Measurements from ENCODE around the gene SAYSD1. TPM values are rescaled to one million over a fixed set of nuclear protein-coding genes. Genes with fewer than 3 reads are reported as not detected.

The SAYSD1 gene
- total and polyA plus RNA-seq, 9 of the 15 experiments (the other 6 are each of a cell fraction or from before 2014, with no cell fraction given): 3.5 to 19.1 (median 12.4) TPM

DNA sequence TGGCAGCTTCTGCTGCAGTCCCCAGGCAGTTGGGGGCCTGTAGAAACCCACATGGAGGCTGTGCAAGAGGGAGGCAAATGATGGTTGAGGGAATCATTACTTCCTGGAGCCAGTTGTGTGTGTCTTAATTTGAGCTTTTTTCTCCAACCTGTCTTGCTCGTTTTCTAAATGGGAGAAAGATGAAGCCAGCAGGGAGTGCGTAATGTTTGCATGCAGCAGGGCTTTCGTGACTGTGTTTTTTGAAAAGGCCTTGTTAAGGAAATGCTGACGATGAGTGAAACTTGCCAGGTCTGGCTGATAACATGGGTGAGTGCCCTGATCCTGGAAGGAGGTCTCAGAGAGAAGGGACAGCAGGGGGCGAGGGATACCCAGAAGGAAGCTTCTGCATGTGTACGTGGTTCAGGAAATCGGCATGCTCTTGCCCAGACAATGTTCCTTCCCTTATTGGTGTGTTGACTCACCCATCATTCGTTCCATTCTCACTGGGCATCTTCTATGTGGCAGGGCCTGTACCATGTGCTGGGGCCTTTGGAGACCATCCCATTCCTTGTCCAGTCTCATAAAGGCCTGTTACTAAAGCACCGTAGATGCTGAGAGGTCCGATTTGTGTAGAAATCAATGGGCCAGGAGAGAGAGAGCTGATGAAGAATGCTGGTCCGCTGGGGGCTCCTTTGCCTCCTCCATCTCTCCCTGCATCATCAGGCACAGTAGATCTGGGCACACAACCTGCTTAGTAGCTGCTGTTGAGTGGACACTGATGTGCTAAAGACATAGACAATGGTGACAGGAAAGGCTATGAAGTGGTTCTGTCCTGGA is 39.0 kb downstream of the SAYSD1 start:
- intact Hi-C loops (cut with micrococcal nuclease) (no loop called here), in situ Hi-C loops (cut with MboI) (no loop called here)
- ATAC-seq (no peak), DNase-seq (ENCODE audit: extremely low read depth in 1 of 4, low spot score in 3 of 4) (no peak), FAIRE-seq (no peak)
- no TSS peak for BruUV-seq (replicated peaks)
- Histone ChIP-seq H3K36me3 (ENCODE audit: control insufficient read depth, insufficient read depth, low read length) (no peaks in the 10 kb centered on the region), H3K4me3 (no peak overlapping the region), H3K27ac (ENCODE audit: extremely low read depth, low read depth, low read length) (no peak overlapping the region), H3K9me3 (replicated peaks; ENCODE audit: control insufficient read depth, insufficient read depth, low read depth, low read length) (no peaks in the 10 kb centered on the region), H3K4me2 (ENCODE audit: insufficient read depth, low read length) (no peak overlapping the region), H3K9me1 (ENCODE audit: control insufficient read depth, insufficient read depth, low read length) (no peaks in the 10 kb centered on the region), H3K4me1 (replicated peaks in 1 of 2; ENCODE audit: control insufficient read depth in 2 of 2, insufficient read depth in 2 of 2, low read length in 2 of 2) (no peaks in the 10 kb centered on the region), H3K79me2 (ENCODE audit: control insufficient read depth, insufficient read depth, low read length) (no peaks in the 10 kb centered on the region), H3K9ac (ENCODE audit: insufficient read depth in 1 of 2, low read depth in 2 of 2, low read length in 2 of 2) (no peak overlapping the region), H3K27me3 (ENCODE audit: control insufficient read depth in 2 of 2, insufficient read depth in 2 of 2, low read length in 2 of 2) (peaks cover 24 to 74% of the 10 kb centered on the region in 2 experiments; a peak in 4 of 5 replicates), H4K20me1 (replicated peaks; ENCODE audit: control insufficient read depth, insufficient read depth, low read length) (peaks cover 4% of the 10 kb centered on the region; the same call in 1 of the 2 replicates), H2AFZ (ENCODE audit: low read depth, low read length) (no peak overlapping the region)
- ChIA-PET POLR2A (interaction anchor here (0.6 to 0.9 kb wide), 2 partner anchors 29 to 82 kb away, joined by 3 read pairs; no protein-coding TSS in a partner anchor), CTCF (ENCODE audit: low intra/inter-chr PET ratio) (no interaction called here)
- TF ChIP-seq HNRNPLL (IDR thresholded peaks at IDR 0.05; ENCODE audit: low read depth, low read length, poor library complexity, severe bottlenecking): no peak
- 0 out of 2 replicates have a peak, but pooled peaks have one; percentile 16 for TF ChIP-seq ZNF316 (IDR thresholded peaks at IDR 0.05)
- WGBS (ENCODE audit: insufficient coverage, low coverage, missing lambda C conversion rate): under 1% methylated on average over 11 of the region's 11 CpGs

DNA sequence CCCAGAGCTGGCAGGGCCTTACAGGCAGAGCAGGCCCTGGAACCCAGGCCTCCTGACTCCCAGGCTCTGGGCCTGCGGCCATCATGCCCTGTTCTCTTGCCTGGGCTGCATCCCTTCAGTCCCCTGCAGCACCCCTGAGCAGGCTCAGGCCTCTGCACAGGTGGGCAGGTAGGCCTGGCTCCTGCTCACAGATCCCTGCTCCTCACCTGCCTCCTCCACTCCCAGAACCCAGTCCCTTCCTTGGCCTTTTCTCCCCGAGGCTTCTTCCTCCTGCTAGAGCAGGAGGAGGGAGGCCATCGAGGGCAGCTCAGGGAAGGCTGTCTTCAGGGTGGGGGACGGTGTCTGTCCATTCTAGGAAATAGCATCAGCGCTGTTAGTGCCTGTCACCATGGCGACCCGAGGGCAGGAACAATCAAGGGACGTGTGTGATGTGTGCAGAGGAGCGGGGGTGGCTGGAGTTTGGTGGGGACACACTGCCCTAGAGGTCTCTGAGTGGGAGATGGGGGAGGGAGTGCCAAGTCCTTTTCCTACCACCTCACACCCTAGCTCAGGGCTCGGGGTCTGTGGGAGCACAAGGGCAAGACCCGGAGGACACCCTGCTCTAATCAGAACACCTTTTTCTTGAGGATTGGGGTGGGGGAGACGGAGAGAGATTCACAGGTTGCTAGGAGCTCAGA is 39.8 kb downstream of the SAYSD1 start:
- ChIA-PET POLR2A (interaction anchor here (0.6 to 1.0 kb wide), 5 partner anchors 11 to 83 kb away, joined by 3 to 4 read pairs (median 3); no protein-coding TSS in a partner anchor), CTCF (ENCODE audit: low intra/inter-chr PET ratio) (no interaction called here)
- Histone ChIP-seq H3K4me2 (ENCODE audit: insufficient read depth, low read length) (no peak overlapping the region), H3K4me1 (replicated peaks in 1 of 2; ENCODE audit: control insufficient read depth in 2 of 2, insufficient read depth in 2 of 2, low read length in 2 of 2) (no peaks in the 10 kb centered on the region), H3K9me3 (replicated peaks; ENCODE audit: control insufficient read depth, insufficient read depth, low read depth, low read length) (no peaks in the 10 kb centered on the region), H3K79me2 (ENCODE audit: control insufficient read depth, insufficient read depth, low read length) (no peaks in the 10 kb centered on the region), H3K27me3 (ENCODE audit: control insufficient read depth in 2 of 2, insufficient read depth in 2 of 2, low read length in 2 of 2) (peaks cover 24 to 74% of the 10 kb centered on the region in 2 experiments; a peak in 4 of 5 replicates), H4K20me1 (replicated peaks; ENCODE audit: control insufficient read depth, insufficient read depth, low read length) (peaks cover 4% of the 10 kb centered on the region; the same call in 1 of the 2 replicates), H3K9ac (ENCODE audit: insufficient read depth in 1 of 2, low read depth in 2 of 2, low read length in 2 of 2) (no peak overlapping the region), H3K27ac (ENCODE audit: extremely low read depth, low read depth, low read length) (no peak overlapping the region), H3K9me1 (ENCODE audit: control insufficient read depth, insufficient read depth, low read length) (no peaks in the 10 kb centered on the region), H3K36me3 (ENCODE audit: control insufficient read depth, insufficient read depth, low read length) (no peaks in the 10 kb centered on the region), H2AFZ (ENCODE audit: low read depth, low read length) (no peak overlapping the region), H3K4me3 (no peak overlapping the region)
- no TSS peak for BruUV-seq (replicated peaks)
- no peak for ATAC-seq
- intact Hi-C loops (cut with micrococcal nuclease) (no loop called here), in situ Hi-C loops (cut with MboI) (no loop called here)
- no peak for DNase-seq (ENCODE audit: extremely low read depth in 1 of 4, low spot score in 3 of 4)
- FAIRE-seq: no peak
- under 1% methylated on average over 12 of the region's 12 CpGs for WGBS (ENCODE audit: insufficient coverage, low coverage, missing lambda C conversion rate)
- TF ChIP-seq ZFPM2 (CRISPR knock-in tag; IDR thresholded peaks at IDR 0.05) (no peak), DNMT1 (IDR thresholded peaks at IDR 0.05) (no peak), CBX1 (IDR thresholded peaks at IDR 0.05; ENCODE audit: low read depth) (no peak)
- TF ChIP-seq, protein P1, sequence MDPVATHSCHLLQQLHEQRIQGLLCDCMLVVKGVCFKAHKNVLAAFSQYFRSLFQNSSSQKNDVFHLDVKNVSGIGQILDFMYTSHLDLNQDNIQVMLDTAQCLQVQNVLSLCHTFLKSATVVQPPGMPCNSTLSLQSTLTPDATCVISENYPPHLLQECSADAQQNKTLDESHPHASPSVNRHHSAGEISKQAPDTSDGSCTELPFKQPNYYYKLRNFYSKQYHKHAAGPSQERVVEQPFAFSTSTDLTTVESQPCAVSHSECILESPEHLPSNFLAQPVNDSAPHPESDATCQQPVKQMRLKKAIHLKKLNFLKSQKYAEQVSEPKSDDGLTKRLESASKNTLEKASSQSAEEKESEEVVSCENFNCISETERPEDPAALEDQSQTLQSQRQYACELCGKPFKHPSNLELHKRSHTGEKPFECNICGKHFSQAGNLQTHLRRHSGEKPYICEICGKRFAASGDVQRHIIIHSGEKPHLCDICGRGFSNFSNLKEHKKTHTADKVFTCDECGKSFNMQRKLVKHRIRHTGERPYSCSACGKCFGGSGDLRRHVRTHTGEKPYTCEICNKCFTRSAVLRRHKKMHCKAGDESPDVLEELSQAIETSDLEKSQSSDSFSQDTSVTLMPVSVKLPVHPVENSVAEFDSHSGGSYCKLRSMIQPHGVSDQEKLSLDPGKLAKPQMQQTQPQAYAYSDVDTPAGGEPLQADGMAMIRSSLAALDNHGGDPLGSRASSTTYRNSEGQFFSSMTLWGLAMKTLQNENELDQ (CRISPR knock-in tag; IDR thresholded peaks at IDR 0.05; ENCODE audit: borderline replicate concordance): no peak
- TF ChIP-seq, protein P2, sequence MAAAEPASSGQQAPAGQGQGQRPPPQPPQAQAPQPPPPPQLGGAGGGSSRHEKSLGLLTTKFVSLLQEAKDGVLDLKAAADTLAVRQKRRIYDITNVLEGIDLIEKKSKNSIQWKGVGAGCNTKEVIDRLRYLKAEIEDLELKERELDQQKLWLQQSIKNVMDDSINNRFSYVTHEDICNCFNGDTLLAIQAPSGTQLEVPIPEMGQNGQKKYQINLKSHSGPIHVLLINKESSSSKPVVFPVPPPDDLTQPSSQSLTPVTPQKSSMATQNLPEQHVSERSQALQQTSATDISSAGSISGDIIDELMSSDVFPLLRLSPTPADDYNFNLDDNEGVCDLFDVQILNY (CRISPR knock-in tag; IDR thresholded peaks at IDR 0.05): no peak
- TF ChIP-seq, protein P3, sequence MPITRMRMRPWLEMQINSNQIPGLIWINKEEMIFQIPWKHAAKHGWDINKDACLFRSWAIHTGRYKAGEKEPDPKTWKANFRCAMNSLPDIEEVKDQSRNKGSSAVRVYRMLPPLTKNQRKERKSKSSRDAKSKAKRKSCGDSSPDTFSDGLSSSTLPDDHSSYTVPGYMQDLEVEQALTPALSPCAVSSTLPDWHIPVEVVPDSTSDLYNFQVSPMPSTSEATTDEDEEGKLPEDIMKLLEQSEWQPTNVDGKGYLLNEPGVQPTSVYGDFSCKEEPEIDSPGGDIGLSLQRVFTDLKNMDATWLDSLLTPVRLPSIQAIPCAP (CRISPR knock-in tag; IDR thresholded peaks at IDR 0.05; ENCODE audit: borderline replicate concordance): no peak
